Coronary artery (tissue), 2 donors: ENCODE measurements around the gene APOBEC3F.

ENCODE experiments used
- DNase-seq: peaks from one replicate; pipeline ENCODE4 v3.0.0-alpha.2; 2017; ENCODE audit warnings: low spot score
- H3K27ac ChIP-seq, 2 donors: fragments of 200-600 bp; sonication (generic); one replicate each; pipeline ENCODE4 v1.5.1; 2016 to 2019
- H3K4me3 ChIP-seq: fragments of 200-600 bp; sonication (generic); 2 replicates; pipeline ENCODE4 v1.5.1; 2016; ENCODE audit warnings: mild to moderate bottlenecking, moderate library complexity
- TF ChIP-seq, protein P1 (sequence below): fragments of 200-600 bp; sonication (generic); IDR thresholded peaks from one replicate; pipeline ENCODE4 v1.5.1; 2019; ENCODE audit warnings: antibody characterized with exemption

Gene APOBEC3F

DNA sequence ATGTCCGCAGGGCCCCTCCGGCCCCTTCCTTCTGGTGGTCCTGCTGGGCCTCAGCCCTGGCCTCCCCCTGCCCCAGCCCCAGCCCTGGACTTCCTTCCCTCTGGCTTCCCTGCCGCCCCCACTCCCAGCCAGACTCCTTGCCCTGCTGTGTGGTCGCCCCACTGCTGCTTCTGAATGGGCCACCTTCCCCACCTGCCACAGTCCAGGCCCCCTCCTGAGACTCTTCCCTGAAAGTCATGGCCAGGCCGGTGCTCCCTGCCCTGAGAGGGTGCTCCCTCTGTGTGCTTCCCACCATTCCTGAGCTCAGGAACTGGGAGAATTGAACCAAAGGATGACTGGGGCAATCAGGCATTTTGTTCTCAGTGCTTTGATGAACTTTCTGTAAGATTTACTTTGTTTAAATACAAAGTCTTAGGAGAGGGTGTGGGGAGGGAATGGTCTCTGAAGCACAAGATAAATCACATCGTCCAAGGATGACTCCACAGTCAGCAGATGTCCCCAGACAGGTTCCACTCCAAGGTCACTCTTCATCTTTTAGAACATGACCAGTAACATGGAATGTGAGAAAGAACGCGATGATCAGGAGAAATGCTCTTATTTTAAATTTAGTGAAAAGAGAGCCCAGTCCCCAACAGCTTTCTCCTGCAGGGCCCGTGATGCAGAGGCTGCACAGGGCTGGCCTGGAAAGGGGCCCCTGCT is 19.0 kb upstream of the APOBEC3F start:
- peak overlapping the region; percentile 69 for H3K4me3 ChIP-seq
- no peak for DNase-seq
- peak overlapping the region; percentile 54 to 80 for H3K27ac ChIP-seq
- TF ChIP-seq, protein P1, sequence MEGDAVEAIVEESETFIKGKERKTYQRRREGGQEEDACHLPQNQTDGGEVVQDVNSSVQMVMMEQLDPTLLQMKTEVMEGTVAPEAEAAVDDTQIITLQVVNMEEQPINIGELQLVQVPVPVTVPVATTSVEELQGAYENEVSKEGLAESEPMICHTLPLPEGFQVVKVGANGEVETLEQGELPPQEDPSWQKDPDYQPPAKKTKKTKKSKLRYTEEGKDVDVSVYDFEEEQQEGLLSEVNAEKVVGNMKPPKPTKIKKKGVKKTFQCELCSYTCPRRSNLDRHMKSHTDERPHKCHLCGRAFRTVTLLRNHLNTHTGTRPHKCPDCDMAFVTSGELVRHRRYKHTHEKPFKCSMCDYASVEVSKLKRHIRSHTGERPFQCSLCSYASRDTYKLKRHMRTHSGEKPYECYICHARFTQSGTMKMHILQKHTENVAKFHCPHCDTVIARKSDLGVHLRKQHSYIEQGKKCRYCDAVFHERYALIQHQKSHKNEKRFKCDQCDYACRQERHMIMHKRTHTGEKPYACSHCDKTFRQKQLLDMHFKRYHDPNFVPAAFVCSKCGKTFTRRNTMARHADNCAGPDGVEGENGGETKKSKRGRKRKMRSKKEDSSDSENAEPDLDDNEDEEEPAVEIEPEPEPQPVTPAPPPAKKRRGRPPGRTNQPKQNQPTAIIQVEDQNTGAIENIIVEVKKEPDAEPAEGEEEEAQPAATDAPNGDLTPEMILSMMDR: no peak

DNA sequence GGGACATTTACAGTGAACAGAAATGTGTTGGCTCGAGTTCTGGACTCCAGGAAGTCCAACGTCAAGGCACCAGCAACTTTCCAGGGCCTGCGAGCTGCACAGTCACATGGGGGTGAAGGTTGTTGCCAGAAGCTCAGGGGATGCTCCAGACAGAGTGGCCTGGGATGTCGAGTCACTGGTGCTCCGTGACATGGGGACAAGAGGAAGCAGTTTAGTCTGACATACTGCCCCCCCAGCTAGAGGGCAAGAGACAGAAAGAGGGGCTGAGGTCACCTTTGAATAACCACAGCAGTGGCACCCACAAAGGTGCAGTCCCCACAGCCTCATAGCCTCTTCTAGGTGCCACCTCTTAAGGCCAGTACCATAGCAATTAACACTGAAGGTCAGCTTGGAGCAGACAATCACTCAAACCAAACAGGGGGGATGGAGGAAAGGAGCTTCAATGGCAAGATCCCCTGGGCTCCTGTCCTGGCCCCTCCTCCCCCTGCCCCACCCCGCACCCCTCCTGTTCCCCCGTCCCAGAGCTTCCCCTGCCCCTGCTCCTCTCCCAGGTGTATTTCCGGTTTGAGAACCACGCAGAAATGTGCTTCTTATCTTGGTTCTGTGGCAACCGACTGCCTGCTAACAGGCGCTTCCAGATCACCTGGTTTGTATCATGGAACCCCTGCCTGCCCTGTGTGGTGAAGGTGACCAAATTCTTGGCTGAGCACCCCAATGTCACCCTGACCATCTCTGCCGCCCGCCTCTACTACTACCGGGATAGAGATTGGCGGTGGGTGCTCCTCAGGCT is 15.9 kb upstream of the APOBEC3F start:
- TF ChIP-seq, protein P1: no peak

DNA sequence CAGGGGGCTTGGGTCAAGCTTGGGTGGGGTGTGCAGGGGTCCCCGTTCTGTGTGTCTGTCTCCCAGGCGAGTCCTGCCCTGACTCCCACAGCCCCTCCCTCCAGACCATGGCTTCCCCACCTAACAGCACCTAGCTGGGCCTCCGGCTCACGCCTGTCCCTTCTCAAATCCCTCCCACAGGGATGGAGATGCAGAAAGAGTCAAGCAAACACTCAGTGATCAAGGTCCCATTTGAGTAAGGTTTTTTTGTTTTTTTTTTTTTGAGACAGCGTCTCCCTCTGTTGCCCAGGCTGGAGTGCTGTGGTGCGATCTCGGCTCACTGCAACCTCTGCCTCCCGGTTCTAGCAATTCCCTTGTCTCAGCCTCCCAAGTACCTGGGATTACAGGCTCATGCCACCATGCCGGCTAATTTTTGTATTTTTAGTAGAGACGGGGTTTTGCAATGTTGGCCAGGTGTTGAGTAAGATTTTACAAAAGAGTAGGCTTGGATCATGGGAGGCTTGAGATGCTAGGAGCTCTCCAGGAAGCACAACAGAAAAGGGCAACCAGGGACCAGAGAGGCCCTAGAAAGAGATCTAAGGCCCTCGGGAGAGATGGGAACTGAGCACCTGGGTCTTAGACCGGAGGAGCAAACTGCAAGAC is 14.0 kb upstream of the APOBEC3F start:
- no peak for DNase-seq
- Histone ChIP-seq H3K27ac (no peak overlapping the region), H3K4me3 (no peak overlapping the region)
- TF ChIP-seq, protein P1: no peak

More for the DNA sequence above, 15.9 kb upstream of the APOBEC3F start:
- Histone ChIP-seq H3K4me3 (no peak overlapping the region), H3K27ac (no peak overlapping the region)
- DNase-seq: no peak

DNA sequence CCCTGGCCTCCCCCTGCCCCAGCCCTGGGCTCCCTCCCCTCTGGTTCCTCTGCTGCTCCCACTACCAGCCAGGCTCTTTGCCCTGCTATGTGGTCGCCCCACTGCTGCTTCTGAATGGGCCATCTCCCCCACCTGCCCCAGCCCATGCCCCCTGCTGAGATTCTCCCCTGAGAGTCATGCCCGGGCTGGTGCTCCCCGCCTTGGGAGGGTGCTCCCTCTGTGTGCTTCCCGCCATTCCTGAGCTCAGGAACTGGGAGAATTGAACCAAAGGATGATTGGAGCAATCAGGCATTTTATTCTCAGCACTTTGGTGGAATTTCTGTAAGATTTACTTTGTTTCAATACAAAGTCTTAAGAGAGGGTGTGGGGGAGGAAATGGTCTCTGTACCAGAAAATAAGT is 12.9 kb upstream of the APOBEC3F start:
- DNase-seq: no peak
- H3K27ac ChIP-seq: no peak overlapping the region
- TF ChIP-seq, protein P1: no peak
- no peak overlapping the region for H3K4me3 ChIP-seq

DNA sequence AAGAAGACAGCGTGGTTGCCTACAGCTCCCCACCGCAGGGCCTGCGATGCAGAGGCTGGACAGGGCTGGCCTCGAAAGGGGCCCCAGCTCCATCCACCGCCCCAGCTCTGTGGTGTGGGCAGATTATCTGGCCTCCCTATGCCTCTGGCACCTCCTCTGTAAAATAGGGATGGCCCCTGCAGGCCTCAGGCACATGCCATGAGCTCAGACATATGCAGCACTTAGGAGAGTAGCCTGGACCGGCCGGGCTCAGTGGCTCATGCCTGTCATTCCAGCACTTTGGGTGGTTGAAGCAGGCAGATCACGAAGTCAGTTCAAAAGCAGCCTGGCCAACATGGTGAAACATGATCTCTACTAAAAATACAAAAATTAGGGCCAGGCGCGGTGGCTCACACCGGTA is 12.4 kb upstream of the APOBEC3F start:
- no peak overlapping the region for H3K27ac ChIP-seq
- DNase-seq: no peak
- TF ChIP-seq, protein P1: no peak
- H3K4me3 ChIP-seq: no peak overlapping the region

DNA sequence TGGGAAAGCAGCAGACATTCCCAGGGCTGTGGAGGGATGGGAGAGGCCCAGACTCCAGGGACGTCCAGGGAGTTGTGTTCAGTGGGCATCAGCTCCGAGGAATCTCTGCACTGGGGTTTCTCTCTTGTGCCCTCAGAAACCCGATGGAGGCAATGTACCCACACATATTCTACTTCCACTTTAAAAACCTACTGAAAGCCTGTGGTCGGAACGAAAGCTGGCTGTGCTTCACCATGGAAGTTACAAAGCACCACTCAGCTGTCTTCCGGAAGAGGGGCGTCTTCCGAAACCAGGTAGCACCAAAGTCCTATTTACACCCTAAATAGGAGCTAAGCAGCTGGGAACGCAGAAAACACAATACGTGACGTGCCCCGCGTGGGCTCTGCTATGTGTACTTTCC is 11.4 kb upstream of the APOBEC3F start:
- TF ChIP-seq, protein P1: no peak
- no peak overlapping the region for H3K4me3 ChIP-seq
- H3K27ac ChIP-seq: no peak overlapping the region
- no peak for DNase-seq
